Measurements from ENCODE around the gene VCX3B. TPM values are rescaled to one million over a fixed set of nuclear protein-coding genes. Genes with fewer than 3 reads are reported as not detected.
A peak's percentile ranks its signal among the peaks of the same experiment; 100 is the strongest.

Gene VCX3B
- total and polyA plus RNA-seq, 2 experiments from 2014 or later, result 0.48 TPM; not detected in 1

DNA sequence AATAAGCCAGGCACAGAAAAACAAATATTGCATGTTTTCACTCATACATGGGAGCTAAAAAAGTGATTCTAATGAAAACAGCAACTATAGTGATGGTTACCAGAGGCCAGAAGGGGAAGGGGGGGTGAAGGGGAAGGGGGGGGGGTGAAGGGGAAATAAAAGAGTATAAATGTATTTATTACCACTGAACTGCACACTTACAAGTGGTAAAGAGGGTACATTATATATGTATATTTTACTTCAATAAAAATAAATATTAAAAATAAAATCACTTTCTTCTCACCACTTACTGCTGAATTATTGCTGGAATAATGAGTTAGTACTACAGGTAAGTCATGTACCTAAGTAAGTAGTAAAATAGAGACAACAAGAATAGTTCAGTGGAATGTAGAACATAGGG is 2.1 kb upstream of the VCX3B start (continued):
- TF ChIP-seq, protein P1, sequence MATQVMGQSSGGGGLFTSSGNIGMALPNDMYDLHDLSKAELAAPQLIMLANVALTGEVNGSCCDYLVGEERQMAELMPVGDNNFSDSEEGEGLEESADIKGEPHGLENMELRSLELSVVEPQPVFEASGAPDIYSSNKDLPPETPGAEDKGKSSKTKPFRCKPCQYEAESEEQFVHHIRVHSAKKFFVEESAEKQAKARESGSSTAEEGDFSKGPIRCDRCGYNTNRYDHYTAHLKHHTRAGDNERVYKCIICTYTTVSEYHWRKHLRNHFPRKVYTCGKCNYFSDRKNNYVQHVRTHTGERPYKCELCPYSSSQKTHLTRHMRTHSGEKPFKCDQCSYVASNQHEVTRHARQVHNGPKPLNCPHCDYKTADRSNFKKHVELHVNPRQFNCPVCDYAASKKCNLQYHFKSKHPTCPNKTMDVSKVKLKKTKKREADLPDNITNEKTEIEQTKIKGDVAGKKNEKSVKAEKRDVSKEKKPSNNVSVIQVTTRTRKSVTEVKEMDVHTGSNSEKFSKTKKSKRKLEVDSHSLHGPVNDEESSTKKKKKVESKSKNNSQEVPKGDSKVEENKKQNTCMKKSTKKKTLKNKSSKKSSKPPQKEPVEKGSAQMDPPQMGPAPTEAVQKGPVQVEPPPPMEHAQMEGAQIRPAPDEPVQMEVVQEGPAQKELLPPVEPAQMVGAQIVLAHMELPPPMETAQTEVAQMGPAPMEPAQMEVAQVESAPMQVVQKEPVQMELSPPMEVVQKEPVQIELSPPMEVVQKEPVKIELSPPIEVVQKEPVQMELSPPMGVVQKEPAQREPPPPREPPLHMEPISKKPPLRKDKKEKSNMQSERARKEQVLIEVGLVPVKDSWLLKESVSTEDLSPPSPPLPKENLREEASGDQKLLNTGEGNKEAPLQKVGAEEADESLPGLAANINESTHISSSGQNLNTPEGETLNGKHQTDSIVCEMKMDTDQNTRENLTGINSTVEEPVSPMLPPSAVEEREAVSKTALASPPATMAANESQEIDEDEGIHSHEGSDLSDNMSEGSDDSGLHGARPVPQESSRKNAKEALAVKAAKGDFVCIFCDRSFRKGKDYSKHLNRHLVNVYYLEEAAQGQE (IDR thresholded peaks at IDR 0.05; ENCODE audit: unreplicated experiment), result no peak
- TF ChIP-seq, protein P2, sequence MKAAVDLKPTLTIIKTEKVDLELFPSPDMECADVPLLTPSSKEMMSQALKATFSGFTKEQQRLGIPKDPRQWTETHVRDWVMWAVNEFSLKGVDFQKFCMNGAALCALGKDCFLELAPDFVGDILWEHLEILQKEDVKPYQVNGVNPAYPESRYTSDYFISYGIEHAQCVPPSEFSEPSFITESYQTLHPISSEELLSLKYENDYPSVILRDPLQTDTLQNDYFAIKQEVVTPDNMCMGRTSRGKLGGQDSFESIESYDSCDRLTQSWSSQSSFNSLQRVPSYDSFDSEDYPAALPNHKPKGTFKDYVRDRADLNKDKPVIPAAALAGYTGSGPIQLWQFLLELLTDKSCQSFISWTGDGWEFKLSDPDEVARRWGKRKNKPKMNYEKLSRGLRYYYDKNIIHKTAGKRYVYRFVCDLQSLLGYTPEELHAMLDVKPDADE (IDR thresholded peaks at IDR 0.05), result no peak
- TF ChIP-seq ZNF331 (CRISPR knock-in tag; IDR thresholded peaks at IDR 0.05; ENCODE audit: low read depth), result no peak
- TF ChIP-seq, protein P3, sequence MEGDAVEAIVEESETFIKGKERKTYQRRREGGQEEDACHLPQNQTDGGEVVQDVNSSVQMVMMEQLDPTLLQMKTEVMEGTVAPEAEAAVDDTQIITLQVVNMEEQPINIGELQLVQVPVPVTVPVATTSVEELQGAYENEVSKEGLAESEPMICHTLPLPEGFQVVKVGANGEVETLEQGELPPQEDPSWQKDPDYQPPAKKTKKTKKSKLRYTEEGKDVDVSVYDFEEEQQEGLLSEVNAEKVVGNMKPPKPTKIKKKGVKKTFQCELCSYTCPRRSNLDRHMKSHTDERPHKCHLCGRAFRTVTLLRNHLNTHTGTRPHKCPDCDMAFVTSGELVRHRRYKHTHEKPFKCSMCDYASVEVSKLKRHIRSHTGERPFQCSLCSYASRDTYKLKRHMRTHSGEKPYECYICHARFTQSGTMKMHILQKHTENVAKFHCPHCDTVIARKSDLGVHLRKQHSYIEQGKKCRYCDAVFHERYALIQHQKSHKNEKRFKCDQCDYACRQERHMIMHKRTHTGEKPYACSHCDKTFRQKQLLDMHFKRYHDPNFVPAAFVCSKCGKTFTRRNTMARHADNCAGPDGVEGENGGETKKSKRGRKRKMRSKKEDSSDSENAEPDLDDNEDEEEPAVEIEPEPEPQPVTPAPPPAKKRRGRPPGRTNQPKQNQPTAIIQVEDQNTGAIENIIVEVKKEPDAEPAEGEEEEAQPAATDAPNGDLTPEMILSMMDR (conservative IDR thresholded peaks at IDR 0.05; ENCODE audit: low read depth in 2 of 2), result no peak

DNA sequence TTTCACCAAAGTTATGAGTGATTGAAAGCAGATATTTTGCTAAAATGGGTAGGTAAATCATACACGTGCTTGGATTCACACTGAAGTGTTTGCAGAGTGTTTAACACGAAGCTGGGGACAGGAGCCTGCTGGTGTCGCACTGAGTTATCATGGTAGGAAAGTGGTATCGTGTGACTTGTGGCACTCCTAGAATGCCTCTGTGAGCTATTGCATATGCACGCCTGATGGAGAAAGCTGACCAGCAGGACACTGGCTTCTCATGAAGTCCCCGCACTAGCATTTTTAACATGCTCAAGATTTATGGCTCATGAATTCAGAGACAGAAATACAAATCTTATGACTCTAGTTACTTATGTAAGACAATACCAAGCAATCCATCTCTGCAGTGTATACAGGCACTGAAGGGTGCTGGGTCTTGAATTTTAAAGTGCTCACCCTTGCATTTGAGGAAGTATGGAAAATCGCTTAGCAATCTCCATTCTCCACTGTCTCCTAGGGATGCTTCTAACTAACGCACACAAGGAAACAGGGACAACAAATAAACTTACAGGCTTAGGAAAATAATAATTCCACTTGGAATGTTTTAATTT is 19.8 kb downstream of the VCX3B start:
- Mint-ChIP-seq H3K4me1 (no peaks in the 10 kb centered on the region), H3K27me3 (ENCODE audit: insufficient read depth, low read depth, poor library complexity) (no peaks in the 10 kb centered on the region), H3K4me3 (no peak overlapping the region), H3K27ac (no peak overlapping the region), H3K9me3 (no peaks in the 10 kb centered on the region), H3K36me3 (ENCODE audit: low read depth) (no peaks in the 10 kb centered on the region)
- Histone ChIP-seq H3K9me2 (ENCODE audit: insufficient read depth) (no peaks in the 10 kb centered on the region), H3K36me3 (ENCODE audit: insufficient read depth) (no peaks in the 10 kb centered on the region), H3K4me2 (no peak overlapping the region), H3F3A (replicated peaks; ENCODE audit: low read depth) (no peaks in the 10 kb centered on the region), H3K4me1 (ENCODE audit: insufficient read depth) (no peaks in the 10 kb centered on the region), H4K20me1 (replicated peaks; ENCODE audit: insufficient read depth) (no peaks in the 10 kb centered on the region), H2AFZ (0 out of 2 replicates have a peak overlapping the region, but pooled peaks have one; percentile 52), H3K27me3 (ENCODE audit: insufficient read depth) (no peaks in the 10 kb centered on the region), H3K79me2 (replicated peaks; ENCODE audit: insufficient read depth) (no peaks in the 10 kb centered on the region), H3K4me3 (no peak overlapping the region), H3K27ac (ENCODE audit: low read depth) (no peak overlapping the region)
- DNase-seq (ENCODE audit: low spot score) (no peak), ATAC-seq (no peak)
- TF ChIP-seq ZNF114 (CRISPR knock-in tag; IDR thresholded peaks at IDR 0.05) (no peak), CREB1 (CRISPR knock-in tag; IDR thresholded peaks at IDR 0.05; ENCODE audit: low read depth) (no peak)
- TF ChIP-seq, protein P4, sequence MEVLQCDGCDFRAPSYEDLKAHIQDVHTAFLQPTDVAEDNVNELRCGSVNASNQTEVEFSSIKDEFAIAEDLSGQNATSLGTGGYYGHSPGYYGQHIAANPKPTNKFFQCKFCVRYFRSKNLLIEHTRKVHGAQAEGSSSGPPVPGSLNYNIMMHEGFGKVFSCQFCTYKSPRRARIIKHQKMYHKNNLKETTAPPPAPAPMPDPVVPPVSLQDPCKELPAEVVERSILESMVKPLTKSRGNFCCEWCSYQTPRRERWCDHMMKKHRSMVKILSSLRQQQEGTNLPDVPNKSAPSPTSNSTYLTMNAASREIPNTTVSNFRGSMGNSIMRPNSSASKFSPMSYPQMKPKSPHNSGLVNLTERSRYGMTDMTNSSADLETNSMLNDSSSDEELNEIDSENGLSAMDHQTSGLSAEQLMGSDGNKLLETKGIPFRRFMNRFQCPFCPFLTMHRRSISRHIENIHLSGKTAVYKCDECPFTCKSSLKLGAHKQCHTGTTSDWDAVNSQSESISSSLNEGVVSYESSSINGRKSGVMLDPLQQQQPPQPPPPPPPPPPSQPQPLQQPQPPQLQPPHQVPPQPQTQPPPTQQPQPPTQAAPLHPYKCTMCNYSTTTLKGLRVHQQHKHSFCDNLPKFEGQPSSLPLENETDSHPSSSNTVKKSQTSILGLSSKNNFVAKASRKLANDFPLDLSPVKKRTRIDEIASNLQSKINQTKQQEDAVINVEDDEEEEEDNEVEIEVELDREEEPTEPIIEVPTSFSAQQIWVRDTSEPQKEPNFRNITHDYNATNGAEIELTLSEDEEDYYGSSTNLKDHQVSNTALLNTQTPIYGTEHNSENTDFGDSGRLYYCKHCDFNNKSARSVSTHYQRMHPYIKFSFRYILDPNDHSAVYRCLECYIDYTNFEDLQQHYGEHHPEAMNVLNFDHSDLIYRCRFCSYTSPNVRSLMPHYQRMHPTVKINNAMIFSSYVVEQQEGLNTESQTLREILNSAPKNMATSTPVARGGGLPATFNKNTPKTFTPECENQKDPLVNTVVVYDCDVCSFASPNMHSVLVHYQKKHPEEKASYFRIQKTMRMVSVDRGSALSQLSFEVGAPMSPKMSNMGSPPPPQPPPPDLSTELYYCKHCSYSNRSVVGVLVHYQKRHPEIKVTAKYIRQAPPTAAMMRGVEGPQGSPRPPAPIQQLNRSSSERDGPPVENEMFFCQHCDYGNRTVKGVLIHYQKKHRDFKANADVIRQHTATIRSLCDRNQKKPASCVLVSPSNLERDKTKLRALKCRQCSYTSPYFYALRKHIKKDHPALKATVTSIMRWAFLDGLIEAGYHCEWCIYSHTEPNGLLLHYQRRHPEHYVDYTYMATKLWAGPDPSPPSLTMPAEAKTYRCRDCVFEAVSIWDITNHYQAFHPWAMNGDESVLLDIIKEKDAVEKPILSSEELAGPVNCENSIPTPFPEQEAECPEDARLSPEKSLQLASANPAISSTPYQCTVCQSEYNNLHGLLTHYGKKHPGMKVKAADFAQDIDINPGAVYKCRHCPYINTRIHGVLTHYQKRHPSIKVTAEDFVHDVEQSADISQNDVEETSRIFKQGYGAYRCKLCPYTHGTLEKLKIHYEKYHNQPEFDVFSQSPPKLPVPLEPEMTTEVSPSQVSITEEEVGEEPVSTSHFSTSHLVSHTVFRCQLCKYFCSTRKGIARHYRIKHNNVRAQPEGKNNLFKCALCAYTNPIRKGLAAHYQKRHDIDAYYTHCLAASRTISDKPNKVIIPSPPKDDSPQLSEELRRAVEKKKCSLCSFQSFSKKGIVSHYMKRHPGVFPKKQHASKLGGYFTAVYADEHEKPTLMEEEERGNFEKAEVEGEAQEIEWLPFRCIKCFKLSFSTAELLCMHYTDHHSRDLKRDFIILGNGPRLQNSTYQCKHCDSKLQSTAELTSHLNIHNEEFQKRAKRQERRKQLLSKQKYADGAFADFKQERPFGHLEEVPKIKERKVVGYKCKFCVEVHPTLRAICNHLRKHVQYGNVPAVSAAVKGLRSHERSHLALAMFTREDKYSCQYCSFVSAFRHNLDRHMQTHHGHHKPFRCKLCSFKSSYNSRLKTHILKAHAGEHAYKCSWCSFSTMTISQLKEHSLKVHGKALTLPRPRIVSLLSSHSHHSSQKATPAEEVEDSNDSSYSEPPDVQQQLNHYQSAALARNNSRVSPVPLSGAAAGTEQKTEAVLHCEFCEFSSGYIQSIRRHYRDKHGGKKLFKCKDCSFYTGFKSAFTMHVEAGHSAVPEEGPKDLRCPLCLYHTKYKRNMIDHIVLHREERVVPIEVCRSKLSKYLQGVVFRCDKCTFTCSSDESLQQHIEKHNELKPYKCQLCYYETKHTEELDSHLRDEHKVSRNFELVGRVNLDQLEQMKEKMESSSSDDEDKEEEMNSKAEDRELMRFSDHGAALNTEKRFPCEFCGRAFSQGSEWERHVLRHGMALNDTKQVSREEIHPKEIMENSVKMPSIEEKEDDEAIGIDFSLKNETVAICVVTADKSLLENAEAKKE (CRISPR knock-in tag; IDR thresholded peaks at IDR 0.05), result no peak
- TF ChIP-seq, protein P1 (IDR thresholded peaks at IDR 0.05; ENCODE audit: unreplicated experiment), result no peak

All from GM23338 (cell line).